ENCODE results near the gene USP11.
"Not testable (repeated sequence)": the region's sequence is repeated elsewhere in the genome, so short reads cannot be mapped to it uniquely, and the experiment has no call there.

The USP11 gene

GRCh38 chrX:47247999-47248320 lies 15.2 kb downstream of the USP11 start:
- H3K27ac ChIP-seq (ENCODE audit: low read length): no peak overlapping the region
- ATAC-seq (ENCODE audit: insufficient read depth, low read depth) (peak; percentile 20; the same call in 1 of the 3 replicates), DNase-seq (no peak)
- no peak overlapping the region for H3K4me2 ChIP-seq (ENCODE audit: insufficient read depth, low read length)
- H3K4me3 ChIP-seq (ENCODE audit: low read depth in 1 of 2, low read length in 2 of 2): no peak overlapping the region
- no peaks in the 10 kb centered on the region for H3K9me3 ChIP-seq (ENCODE audit: insufficient read depth, low read length, severe bottlenecking)
- no peak overlapping the region for H3K9ac ChIP-seq (ENCODE audit: low read depth, low read length)
- no peaks in the 10 kb centered on the region for H3K4me1 ChIP-seq (ENCODE audit: insufficient read depth, low read length)
- H3K27me3 ChIP-seq (ENCODE audit: insufficient read depth, low read length, poor library complexity): no peaks in the 10 kb centered on the region
- H2AFZ ChIP-seq (ENCODE audit: low read depth, low read length): no peak overlapping the region
- TF ChIP-seq CTCF (IDR thresholded peaks at IDR 0.05; ENCODE audit: borderline replicate concordance, extremely low read depth, low read length, poor library complexity, severe bottlenecking) (no peak), EZH2 (IDR thresholded peaks at IDR 0.05; ENCODE audit: borderline replicate concordance, low read depth, low read length, severe bottlenecking) (no peak)
- H4K20me1 ChIP-seq (ENCODE audit: insufficient read depth, low read length): no peaks in the 10 kb centered on the region
- H3K79me2 ChIP-seq (ENCODE audit: insufficient read depth, low read length): no peaks in the 10 kb centered on the region
- peaks cover 51% of the 10 kb centered on the region for H3K36me3 ChIP-seq (ENCODE audit: insufficient read depth, low read length)

GRCh38 chrX:47248576-47248975 lies 15.8 kb downstream of the USP11 start:
- Histone ChIP-seq H2AFZ (ENCODE audit: low read depth, low read length) (no peak overlapping the region), H3K27me3 (ENCODE audit: insufficient read depth, low read length, poor library complexity) (no peaks in the 10 kb centered on the region), H3K4me1 (ENCODE audit: insufficient read depth, low read length) (no peaks in the 10 kb centered on the region), H3K27ac (ENCODE audit: low read length) (no peak overlapping the region), H3K9ac (ENCODE audit: low read depth, low read length) (no peak overlapping the region), H4K20me1 (ENCODE audit: insufficient read depth, low read length) (no peaks in the 10 kb centered on the region), H3K4me3 (ENCODE audit: low read depth in 1 of 2, low read length in 2 of 2) (no peak overlapping the region), H3K36me3 (ENCODE audit: insufficient read depth, low read length) (peaks cover 47% of the 10 kb centered on the region), H3K79me2 (ENCODE audit: insufficient read depth, low read length) (no peaks in the 10 kb centered on the region), H3K4me2 (ENCODE audit: insufficient read depth, low read length) (no peak overlapping the region), H3K9me3 (ENCODE audit: insufficient read depth, low read length, severe bottlenecking) (no peaks in the 10 kb centered on the region)
- DNase-seq (no peak), ATAC-seq (ENCODE audit: insufficient read depth, low read depth) (no peak)
- TF ChIP-seq CTCF (IDR thresholded peaks at IDR 0.05; ENCODE audit: borderline replicate concordance, extremely low read depth, low read length, poor library complexity, severe bottlenecking): no peak
- TF ChIP-seq EZH2 (IDR thresholded peaks at IDR 0.05; ENCODE audit: borderline replicate concordance, low read depth, low read length, severe bottlenecking): no peak

- Histone ChIP-seq H4K20me1 (ENCODE audit: insufficient read depth, low read length) (no peaks in the 10 kb centered on the region), H3K4me2 (ENCODE audit: insufficient read depth, low read length) (no peak overlapping the region), H2AFZ (ENCODE audit: low read depth, low read length) (no peak overlapping the region), H3K79me2 (ENCODE audit: insufficient read depth, low read length) (no peaks in the 10 kb centered on the region), H3K27ac (ENCODE audit: low read length) (no peak overlapping the region), H3K9me3 (ENCODE audit: insufficient read depth, low read length, severe bottlenecking) (no peaks in the 10 kb centered on the region), H3K9ac (ENCODE audit: low read depth, low read length) (no peak overlapping the region), H3K27me3 (ENCODE audit: insufficient read depth, low read length, poor library complexity) (no peaks in the 10 kb centered on the region), H3K4me3 (ENCODE audit: low read depth in 1 of 2, low read length in 2 of 2) (no peak overlapping the region), H3K4me1 (ENCODE audit: insufficient read depth, low read length) (no peaks in the 10 kb centered on the region), H3K36me3 (ENCODE audit: insufficient read depth, low read length) (peaks cover 34% of the 10 kb centered on the region)
- TF ChIP-seq EZH2 (IDR thresholded peaks at IDR 0.05; ENCODE audit: borderline replicate concordance, low read depth, low read length, severe bottlenecking) (no peak), CTCF (IDR thresholded peaks at IDR 0.05; ENCODE audit: borderline replicate concordance, extremely low read depth, low read length, poor library complexity, severe bottlenecking) (no peak)
- no peak for ATAC-seq (ENCODE audit: insufficient read depth, low read depth)
- DNase-seq: no peak
Measured at GRCh38 chrX:47250017-47250347, 17.2 kb downstream of the USP11 start.

- not testable (repeated sequence) for H3K4me2 ChIP-seq (ENCODE audit: insufficient read depth, low read length); H3K4me3 ChIP-seq (ENCODE audit: low read depth in 1 of 2, low read length in 2 of 2); H2AFZ ChIP-seq (ENCODE audit: low read depth, low read length); H3K4me1 ChIP-seq (ENCODE audit: insufficient read depth, low read length); H3K27me3 ChIP-seq (ENCODE audit: insufficient read depth, low read length, poor library complexity); H3K36me3 ChIP-seq (ENCODE audit: insufficient read depth, low read length); H3K9me3 ChIP-seq (ENCODE audit: insufficient read depth, low read length, severe bottlenecking); DNase-seq; H4K20me1 ChIP-seq (ENCODE audit: insufficient read depth, low read length); ATAC-seq (ENCODE audit: insufficient read depth, low read depth); H3K79me2 ChIP-seq (ENCODE audit: insufficient read depth, low read length); H3K27ac ChIP-seq (ENCODE audit: low read length); H3K9ac ChIP-seq (ENCODE audit: low read depth, low read length)
Measured at GRCh38 chrX:47257620-47258019, 24.8 kb downstream of the USP11 start.
